Aorta (tissue), 5 donors: ENCODE data around the gene BATF3. TPM values are rescaled to one million over a fixed set of nuclear protein-coding genes. Genes with fewer than 3 reads are reported as not detected.

Experiments used
- ATAC-seq: fragments of 200-7000 bp; cut with Tn5 transposase; one replicate; pipeline ENCODE4 v1.9.1; 2022; ENCODE audit warnings: moderate library complexity; ENCODE audit not compliant: low FRiP score
- DNase-seq, 2 donors: peaks; one replicate each; pipeline ENCODE4 v3.0.0-alpha.2; 2020
- H3K27ac ChIP-seq, 2 donors: one replicate each; pipeline ENCODE4 v1.5.1; 2013; ENCODE audit warnings: low read length in 2 of 2, mild to moderate bottlenecking in 2 of 2, moderate library complexity in 2 of 2, control low read depth in 1 of 2, inconsistent platforms in 1 of 2, low read depth in 1 of 2
- H3K27me3 ChIP-seq, 2 donors: one replicate each; pipeline ENCODE4 v1.6.1; 2013; ENCODE audit warnings: control low read depth in 1 of 2, low read length in 1 of 2, mild to moderate bottlenecking in 1 of 2, moderate library complexity in 1 of 2; ENCODE audit not compliant: insufficient read depth in 2 of 2, control insufficient read depth in 1 of 2
- H3K36me3 ChIP-seq, 2 donors: one replicate each; pipeline ENCODE4 v1.6.1; 2013; ENCODE audit warnings: control low read depth in 1 of 2, low read length in 1 of 2, mild to moderate bottlenecking in 1 of 2; ENCODE audit not compliant: insufficient read depth in 2 of 2, control insufficient read depth in 1 of 2
- H3K4me1 ChIP-seq, 2 donors: one replicate each; pipeline ENCODE4 v1.6.1; 2013; ENCODE audit warnings: low read length in 2 of 2, control low read depth in 1 of 2, mild to moderate bottlenecking in 1 of 2, moderate library complexity in 1 of 2; ENCODE audit not compliant: insufficient read depth in 2 of 2, control insufficient read depth in 1 of 2
- H3K4me3 ChIP-seq, 2 donors: one replicate each; pipeline ENCODE4 v1.5.1; 2013; ENCODE audit warnings: low read length in 2 of 2, control low read depth in 1 of 2, mild to moderate bottlenecking in 1 of 2
- H3K9me3 ChIP-seq: one replicate; pipeline ENCODE4 v1.6.1; 2013; ENCODE audit warnings: mild to moderate bottlenecking, low read length; ENCODE audit not compliant: control insufficient read depth
- WGBS, 2 donors: extraction: QIAGEN DNeasy Blood & Tissue Kit; methylation state at CpG; one replicate each; pipeline ENCODE4 v1.1.7; 2013; 5-methylcytosine and 5-hydroxymethylcytosine counted together
- intact Hi-C, 2 donors: fragments of 100-400 bp; cut with DNase I; formaldehyde crosslinking; loops; one replicate each; pipeline versions ENCODE4 v1.14.2 to v1.15.0; 2022
- polyA plus RNA-seq, 2 donors: library from polyadenylated mRNA; stranded (reverse); fragments of 200-250 nt; gene quantifications; one replicate each; pipeline ENCODE4 v1.2.3, GENCODE V29; 2013
- total RNA-seq, 2 donors: library from RNA; stranded (reverse); fragmentation: NEBNext Ultra II Directional; extraction: Animal tissue kit (Norgen Biotek cat#: 25700); gene quantifications; one replicate each; pipeline ENCODE4 v1.2.1, GENCODE V29; 2021
- donor health status: healthy with polysubstance abuse.
- donor health status: Bipolar disorder and iron deficiency.
- donor health status: DM: no; HTN: no; CAD: no.
- donor health status: DM: no; HTN: no; CAD: no.
- donor health status: DM: yes; HTN: yes; CAD: no.

BATF3 gene
- total and polyA plus RNA-seq, 4 donors, result 5.5 to 13.9 (median 7.3) TPM

- Histone ChIP-seq H3K9me3 (no peaks in the 10 kb centered on the region), H3K4me3 (peak overlapping the region; percentile 43 to 71), H3K27me3 (no peaks in the 10 kb centered on the region), H3K27ac (no peak overlapping the region), H3K36me3 (no peaks in the 10 kb centered on the region), H3K4me1 (no peaks in the 10 kb centered on the region)
- 2% methylated on average over 27 to 42 of the region's 42 CpGs for WGBS, 2 donors
- intact Hi-C loops, result no loop called here
- DNase-seq (peak; percentile 63 to 86), ATAC-seq (peak; percentile 57)
Measured at GRCh38 chr1:212699104-212699624, 476 bp downstream of the BATF3 start.

GRCh38 chr1:212698467-212699103 is 1.1 kb downstream of the BATF3 start:
- 33 to 36% methylated on average over 12 of the region's 12 CpGs for WGBS, 2 donors
- no peak overlapping the region for H3K27ac ChIP-seq
- ATAC-seq (no peak), DNase-seq (no peak)
- no peaks in the 10 kb centered on the region for H3K9me3 ChIP-seq
- no peaks in the 10 kb centered on the region for H3K27me3 ChIP-seq
- intact Hi-C loops, result no loop called here
- H3K4me3 ChIP-seq, result no peak overlapping the region
- no peaks in the 10 kb centered on the region for H3K4me1 ChIP-seq
- no peaks in the 10 kb centered on the region for H3K36me3 ChIP-seq

DNA sequence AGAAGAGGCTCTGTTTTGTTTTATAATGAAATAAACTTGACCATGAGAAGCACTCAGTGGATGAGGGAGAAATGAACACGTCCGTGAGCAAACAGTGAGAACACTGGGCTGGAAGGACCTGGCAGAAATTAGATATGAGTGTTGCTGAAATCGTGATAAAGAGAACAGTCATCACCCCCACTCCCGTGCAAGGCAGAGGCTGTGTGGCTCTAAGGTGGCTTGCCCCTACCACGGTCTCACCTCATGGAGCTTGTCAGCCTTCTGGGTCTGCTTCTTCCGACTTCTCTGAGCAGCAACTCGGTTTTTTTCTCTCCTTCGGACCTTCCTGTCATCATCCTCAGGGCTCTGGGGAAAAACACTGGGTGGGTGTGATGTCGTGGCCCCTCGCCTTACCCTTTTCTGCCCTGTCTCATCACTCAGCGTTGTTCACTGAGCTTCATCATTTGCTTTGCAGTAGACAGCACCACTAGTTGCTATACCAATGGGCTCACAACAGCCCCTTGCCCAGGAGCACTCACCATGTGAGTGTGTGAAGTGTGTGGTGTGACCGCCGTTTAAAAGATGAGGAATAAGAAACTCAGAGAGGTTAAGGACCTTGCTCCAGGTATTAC is 2.8 kb downstream of the BATF3 start:
- ATAC-seq, result no peak
- Histone ChIP-seq H3K27ac (no peak overlapping the region), H3K36me3 (no peaks in the 10 kb centered on the region), H3K4me1 (no peaks in the 10 kb centered on the region), H3K9me3 (no peaks in the 10 kb centered on the region), H3K27me3 (no peaks in the 10 kb centered on the region), H3K4me3 (no peak overlapping the region)
- WGBS, 2 donors, result 82% methylated on average over 13 of the region's 13 CpGs
- no peak for DNase-seq
- intact Hi-C loops, result no loop called here

GRCh38 chr1:212692774-212693644 is 6.6 kb downstream of the BATF3 start:
- H3K4me1 ChIP-seq, result no peaks in the 10 kb centered on the region
- DNase-seq, result no peak
- no peak overlapping the region for H3K27ac ChIP-seq
- H3K27me3 ChIP-seq, result no peaks in the 10 kb centered on the region
- H3K36me3 ChIP-seq, result no peaks in the 10 kb centered on the region
- no peak overlapping the region for H3K4me3 ChIP-seq
- WGBS, 2 donors, result 91 to 93% methylated on average over 9 of the region's 9 CpGs
- ATAC-seq, result no peak
- intact Hi-C loops, result no loop called here
- H3K9me3 ChIP-seq, result no peaks in the 10 kb centered on the region

DNA sequence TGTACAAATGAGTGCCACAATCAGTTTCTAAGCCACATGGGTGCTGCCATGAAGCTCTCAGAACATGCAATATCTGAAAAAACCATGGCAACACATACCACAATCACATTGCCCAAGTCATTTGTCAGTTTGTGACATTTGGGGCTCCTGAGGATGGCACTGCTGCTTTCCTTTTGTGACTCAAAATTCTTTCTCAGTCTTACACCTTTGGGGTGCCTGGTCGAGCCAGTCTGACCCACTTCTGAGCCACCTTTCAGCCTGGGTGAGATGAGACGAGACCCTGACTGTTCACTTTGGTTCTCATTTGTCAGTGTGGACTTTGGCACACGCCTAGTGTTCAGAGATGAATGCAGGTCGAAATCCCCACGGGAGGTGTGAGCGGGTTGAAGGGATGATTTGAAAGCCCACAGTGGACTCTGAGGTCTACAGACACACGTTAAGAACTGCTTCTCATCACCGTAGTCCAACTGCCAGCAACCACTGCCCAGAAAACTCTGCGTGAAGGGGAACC is 8.0 kb downstream of the BATF3 start:
- Histone ChIP-seq H3K36me3 (no peaks in the 10 kb centered on the region), H3K9me3 (no peaks in the 10 kb centered on the region), H3K4me3 (no peak overlapping the region), H3K4me1 (no peaks in the 10 kb centered on the region), H3K27me3 (no peaks in the 10 kb centered on the region), H3K27ac (no peak overlapping the region)
- ATAC-seq, result no peak
- no peak for DNase-seq
- WGBS, 2 donors, result 70 to 79% methylated on average over 9 of the region's 9 CpGs
- intact Hi-C loops, result no loop called here

GRCh38 chr1:212690816-212691403 is 8.7 kb downstream of the BATF3 start:
- H3K4me3 ChIP-seq, result no peak overlapping the region
- no peaks in the 10 kb centered on the region for H3K27me3 ChIP-seq
- no peak for ATAC-seq
- no peak for DNase-seq
- 86 to 92% methylated on average over 4 of the region's 4 CpGs for WGBS, 2 donors
- no peaks in the 10 kb centered on the region for H3K36me3 ChIP-seq
- intact Hi-C loops, result no loop called here
- no peak overlapping the region for H3K27ac ChIP-seq
- H3K4me1 ChIP-seq, result no peaks in the 10 kb centered on the region
- H3K9me3 ChIP-seq, result no peaks in the 10 kb centered on the region

GRCh38 chr1:212689758-212690529 is 9.7 kb downstream of the BATF3 start:
- no peaks in the 10 kb centered on the region for H3K9me3 ChIP-seq
- 80 to 81% methylated on average over 12 of the region's 12 CpGs for WGBS, 2 donors

GRCh38 chr1:212689196-212689725 is 10.4 kb downstream of the BATF3 start:
- Histone ChIP-seq H3K27ac (no peak overlapping the region), H3K9me3 (no peaks in the 10 kb centered on the region), H3K27me3 (no peaks in the 10 kb centered on the region), H3K4me3 (no peak overlapping the region), H3K36me3 (no peaks in the 10 kb centered on the region), H3K4me1 (no peaks in the 10 kb centered on the region)
- intact Hi-C loops, result no loop called here
- DNase-seq (no peak), ATAC-seq (no peak)
- WGBS, 2 donors, result 70 to 80% methylated on average over 5 of the region's 5 CpGs

More at GRCh38 chr1:212689758-212690529, 9.7 kb downstream of the BATF3 start:
- H3K36me3 ChIP-seq, result no peaks in the 10 kb centered on the region
- H3K4me3 ChIP-seq, result no peak overlapping the region
- no peaks in the 10 kb centered on the region for H3K4me1 ChIP-seq
- no peak for DNase-seq
- no peaks in the 10 kb centered on the region for H3K27me3 ChIP-seq
- ATAC-seq, result no peak
- H3K27ac ChIP-seq, result no peak overlapping the region
- intact Hi-C loops, result no loop called here
